ENCODE measurements around the gene MPV17.

GRCh38 chr2:27322301-27322765, 564 bp downstream of the MPV17 start:
- TF ChIP-seq CTCF (IDR thresholded peaks at IDR 0.05) (no peak), POLR2A (IDR thresholded peaks at IDR 0.05) (no peak), EP300 (IDR thresholded peaks at IDR 0.05) (no peak)

Measured in ovary (tissue), 3 donors.